K562 (cell line): ENCODE measurements around the gene RILP. TPM values are rescaled to one million over a fixed set of nuclear protein-coding genes. Genes with fewer than 3 reads are reported as not detected.

Source experiments
- ATF1 ChIP-seq, 2 experiments: fragments of 450-650 bp in 1 of 2; IDR thresholded peaks; 2 replicates each; pipeline ENCODE4 v1.6.1; 2016; ENCODE audit warnings: missing compliant biosample characterization in 1 of 2, missing genetic modification characterization in 1 of 2
- BHLHE40 ChIP-seq: IDR thresholded peaks from 2 replicates; pipeline ENCODE4 v1.6.1; 2011; ENCODE audit warnings: low read length, improper control_type of control experiment
- CBX5 ChIP-seq: IDR thresholded peaks from 2 replicates; pipeline ENCODE4 v1.6.1; 2014; ENCODE audit warnings: low read depth, borderline replicate concordance
- CREM ChIP-seq: IDR thresholded peaks from 2 replicates; pipeline ENCODE4 v1.6.1; 2014; ENCODE audit warnings: antibody characterized with exemption, low read depth
- CTBP1 ChIP-seq: fragments of 450-650 bp; IDR thresholded peaks from 2 replicates; pipeline ENCODE4 v1.6.1; 2016; ENCODE audit warnings: borderline replicate concordance
- ETV1 ChIP-seq: fragments of 450-650 bp; conservative IDR thresholded peaks from 2 replicates; pipeline ENCODE4 v1.6.1; 2016; ENCODE audit warnings: missing genetic modification characterization, control low read depth, low read depth, missing compliant biosample characterization
- FOXP1 ChIP-seq: sonication (generic); formaldehyde crosslinking; IDR thresholded peaks from 2 replicates; pipeline ENCODE4 v1.8.0; 2022; ENCODE audit warnings: mild to moderate bottlenecking, missing genetic modification reagents
- GATAD2A ChIP-seq: fragments of 450-650 bp; IDR thresholded peaks from 2 replicates; pipeline ENCODE4 v1.6.1; 2017
- MAFF ChIP-seq: IDR thresholded peaks from 2 replicates; pipeline ENCODE4 v1.6.1; 2012; ENCODE audit warnings: low read length, improper control_type of control experiment
- MTA3 ChIP-seq: fragments of 450-650 bp; formaldehyde crosslinking; IDR thresholded peaks from 2 replicates; pipeline ENCODE4 v1.6.1; 2017; ENCODE audit warnings: mild to moderate bottlenecking, borderline replicate concordance
- NFIC ChIP-seq: fragments of 450-650 bp; IDR thresholded peaks from 2 replicates; pipeline ENCODE4 v1.6.1; 2017; ENCODE audit warnings: mild to moderate bottlenecking, inconsistent platforms
- RAD21 ChIP-seq, 2 experiments: fragments of 250-450 bp in 1 of 2; fragments of 450-650 bp in 1 of 2; sonication (Bioruptor Pico) in 1 of 2; formaldehyde crosslinking in 1 of 2; IDR thresholded peaks in 1 of 2; conservative IDR thresholded peaks in 1 of 2; 2 replicates each; pipeline versions ENCODE4 v1.4.0 to v1.8.0; 2020 to 2022; ENCODE audit warnings: mild to moderate bottlenecking in 2 of 2, moderate library complexity in 1 of 2
- RBFOX2 ChIP-seq: fragments of 200-400 bp; formaldehyde crosslinking; IDR thresholded peaks from 2 replicates; pipeline ENCODE4 v1.6.1; 2017; ENCODE audit warnings: low read depth, mild to moderate bottlenecking, low read length, moderate library complexity
- SMAD4 ChIP-seq: fragments of 250-450 bp; sonication (Bioruptor Pico); conservative IDR thresholded peaks from 2 replicates; pipeline ENCODE4 v1.8.0; 2021; ENCODE audit warnings: inconsistent platforms, mild to moderate bottlenecking, moderate library complexity
- SMARCE1 ChIP-seq: fragments of 450-650 bp; IDR thresholded peaks from 2 replicates; pipeline ENCODE4 v1.7.1; 2016; ENCODE audit warnings: mild to moderate bottlenecking
- STAT6 ChIP-seq: sonication (generic); formaldehyde crosslinking; IDR thresholded peaks from 2 replicates; pipeline ENCODE4 v1.8.1; 2023; ENCODE audit warnings: mild to moderate bottlenecking, missing genetic modification reagents
- TAF1 ChIP-seq: IDR thresholded peaks from 2 replicates; pipeline ENCODE4 v1.6.1; 2011; ENCODE audit warnings: mild to moderate bottlenecking, low read length, moderate library complexity; ENCODE audit not compliant: insufficient read depth, control insufficient read depth, severe bottlenecking; ENCODE audit errors: extremely low read depth
- TCF3 ChIP-seq: sonication (generic); formaldehyde crosslinking; IDR thresholded peaks from 2 replicates; pipeline ENCODE4 v1.4.0; 2020; ENCODE audit warnings: mild to moderate bottlenecking, missing genetic modification reagents
- U2AF1 ChIP-seq: fragments of 200-400 bp; formaldehyde crosslinking; optimal IDR thresholded peaks from 2 replicates; pipeline ENCODE3; 2017; ENCODE audit warnings: mild to moderate bottlenecking, low read depth, low read length, moderate library complexity
- ZKSCAN8 ChIP-seq: fragments of 200-800 bp; sonication (Bioruptor generic); IDR thresholded peaks from 2 replicates; pipeline ENCODE4 v1.6.1; 2016; ENCODE audit warnings: missing genetic modification characterization, missing compliant biosample characterization
- polyA plus RNA-seq, 8 experiments: library from polyadenylated mRNA; depleted of rRNA in 4 of 8; stranded (reverse) in 5 of 8; unstranded in 3 of 8; fragments of >200 nt; fragmentation: Nextera tagmentation in 2 of 8; fragmentation: Illumina TruSeq in 1 of 8; extraction: Ambion mirVana in 2 of 8; extraction: Trizol in 1 of 8; gene quantifications; 2 replicates each; pipeline versions ENCODE4 v1.2.1 to v1.2.3, GENCODE V29; 2011 to 2014; ENCODE audit warnings: inconsistent platforms in 1 of 8, missing spikeins in 1 of 8
- total RNA-seq, 7 experiments: library from RNA; depleted of rRNA in 6 of 7; stranded (reverse); fragments of >200 nt in 6 of 7; fragmentation: Illumina TruSeq in 2 of 7; extraction: Trizol in 2 of 7; gene quantifications; 2 replicates each; pipeline versions ENCODE4 v1.2.1 to v1.2.3, GENCODE V29; 2011 to 2021; ENCODE audit warnings: low replicate concordance in 1 of 7
- TF ChIP-seq, protein P1 (sequence below): conservative IDR thresholded peaks from 2 replicates; pipeline ENCODE4 v1.6.1; 2011; ENCODE audit warnings: low read depth, mild to moderate bottlenecking, low read length; ENCODE audit not compliant: control insufficient read depth
- TF ChIP-seq, protein P2 (sequence below): fragments of 450-650 bp; IDR thresholded peaks from 2 replicates; pipeline ENCODE4 v1.6.1; 2016

RILP gene
- total and polyA plus RNA-seq, 9 of the 15 experiments (the other 6 are each of a cell fraction or from before 2014, with no cell fraction given): 0.75 to 54.9 (median 27.8) TPM

DNA sequence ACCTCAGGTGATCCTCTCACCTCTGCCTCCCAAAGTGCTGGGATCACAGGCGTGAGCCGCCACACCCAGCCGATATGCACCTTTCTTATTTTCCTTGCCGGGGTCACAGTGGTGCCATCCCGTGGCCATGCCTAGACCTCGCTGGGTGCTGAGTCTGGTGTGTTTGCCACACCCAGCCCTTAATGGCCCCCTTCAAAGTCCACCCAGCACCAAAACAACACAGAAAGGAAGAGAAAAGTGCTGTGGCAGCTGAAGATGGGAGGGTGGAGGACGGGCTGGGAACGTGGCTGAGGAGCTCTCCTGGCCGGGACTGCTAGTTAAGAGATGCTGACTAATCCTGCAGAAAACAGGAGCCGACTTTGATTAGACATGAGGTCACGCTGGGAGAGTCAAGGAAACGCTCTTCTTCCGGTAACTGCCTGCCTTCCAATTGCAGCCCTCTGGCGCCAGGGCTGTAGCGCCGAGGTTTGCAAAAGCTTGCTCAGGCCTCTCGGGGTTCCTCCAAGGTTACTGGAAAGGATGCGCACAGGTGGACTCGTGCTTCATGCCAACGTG is 32.0 kb downstream of the RILP start (continued):
- TF ChIP-seq, protein P1, sequence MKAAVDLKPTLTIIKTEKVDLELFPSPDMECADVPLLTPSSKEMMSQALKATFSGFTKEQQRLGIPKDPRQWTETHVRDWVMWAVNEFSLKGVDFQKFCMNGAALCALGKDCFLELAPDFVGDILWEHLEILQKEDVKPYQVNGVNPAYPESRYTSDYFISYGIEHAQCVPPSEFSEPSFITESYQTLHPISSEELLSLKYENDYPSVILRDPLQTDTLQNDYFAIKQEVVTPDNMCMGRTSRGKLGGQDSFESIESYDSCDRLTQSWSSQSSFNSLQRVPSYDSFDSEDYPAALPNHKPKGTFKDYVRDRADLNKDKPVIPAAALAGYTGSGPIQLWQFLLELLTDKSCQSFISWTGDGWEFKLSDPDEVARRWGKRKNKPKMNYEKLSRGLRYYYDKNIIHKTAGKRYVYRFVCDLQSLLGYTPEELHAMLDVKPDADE: 0 out of 2 replicates have a peak, but pooled peaks have one; percentile 23
- TF ChIP-seq MTA3 (0 out of 2 replicates have a peak, but pooled peaks have one; percentile 12), BHLHE40 (0 out of 2 replicates have a peak, but pooled peaks have one; percentile 44), RBFOX2 (peak; percentile 64), ETV1 (tag) (peak; percentile 72), TAF1 (no peak), SMARCE1 (0 out of 2 replicates have a peak, but pooled peaks have one; percentile 13), SMAD4 (CRISPR knock-in tag) (peak; percentile 59), CBX5 (no peak), GATAD2A (0 out of 2 replicates have a peak, but pooled peaks have one; percentile 26), ZKSCAN8 (CRISPR knock-in tag) (no peak), CTBP1 (peak; percentile 81), TCF3 (0 out of 2 replicates have a peak, but pooled peaks have one; percentile 20), MAFF (peak; percentile 42; the same call in 1 of the 2 replicates), NFIC (0 out of 2 replicates have a peak, but pooled peaks have one; percentile 16), ATF1 (CRISPR knock-in tag; IDR thresholded peaks at IDR 0.05) (no peak), ATF1 (tag; IDR thresholded peaks at IDR 0.05) (peak; percentile 46), STAT6 (CRISPR knock-in tag) (no peak), CREM (0 out of 2 replicates have a peak, but pooled peaks have one; percentile 16), U2AF1 (no peak), RAD21 (CRISPR knock-in tag; conservative IDR thresholded peaks at IDR 0.05 in 1 of 2, IDR thresholded peaks at IDR 0.05 in 1 of 2) (0 out of 4 replicates have a peak, but pooled peaks of 1 of the 2 experiments have one; percentile 9), FOXP1 (0 out of 2 replicates have a peak, but pooled peaks have one; percentile 44)
- TF ChIP-seq, protein P2, sequence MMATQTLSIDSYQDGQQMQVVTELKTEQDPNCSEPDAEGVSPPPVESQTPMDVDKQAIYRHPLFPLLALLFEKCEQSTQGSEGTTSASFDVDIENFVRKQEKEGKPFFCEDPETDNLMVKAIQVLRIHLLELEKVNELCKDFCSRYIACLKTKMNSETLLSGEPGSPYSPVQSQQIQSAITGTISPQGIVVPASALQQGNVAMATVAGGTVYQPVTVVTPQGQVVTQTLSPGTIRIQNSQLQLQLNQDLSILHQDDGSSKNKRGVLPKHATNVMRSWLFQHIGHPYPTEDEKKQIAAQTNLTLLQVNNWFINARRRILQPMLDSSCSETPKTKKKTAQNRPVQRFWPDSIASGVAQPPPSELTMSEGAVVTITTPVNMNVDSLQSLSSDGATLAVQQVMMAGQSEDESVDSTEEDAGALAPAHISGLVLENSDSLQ: peak; percentile 71
